Measurements from ENCODE around the gene DLG5.

Gene DLG5

GRCh38 chr10:77789016-77789415 lies 137.5 kb downstream of the DLG5 start:
- Histone ChIP-seq H3K27me3 (ENCODE audit: control insufficient read depth, insufficient read depth, low read length, poor library complexity, severe bottlenecking) (no peaks in the 10 kb centered on the region), H3K9me3 (ENCODE audit: control insufficient read depth, low read length) (no peaks in the 10 kb centered on the region), H3K4me3 (ENCODE audit: insufficient read depth, low read depth, low read length) (no peak overlapping the region), H3K4me1 (ENCODE audit: control insufficient read depth, insufficient read depth, low read length) (no peaks in the 10 kb centered on the region), H3K27ac (ENCODE audit: insufficient read depth, low read depth, low read length, poor library complexity, severe bottlenecking) (no peak overlapping the region), H3K36me3 (ENCODE audit: control insufficient read depth, insufficient read depth, low read length) (peaks cover 8% of the 10 kb centered on the region)
- 95 to 97% methylated on average over 5 of the region's 5 CpGs for WGBS, 2 experiments

DNA sequence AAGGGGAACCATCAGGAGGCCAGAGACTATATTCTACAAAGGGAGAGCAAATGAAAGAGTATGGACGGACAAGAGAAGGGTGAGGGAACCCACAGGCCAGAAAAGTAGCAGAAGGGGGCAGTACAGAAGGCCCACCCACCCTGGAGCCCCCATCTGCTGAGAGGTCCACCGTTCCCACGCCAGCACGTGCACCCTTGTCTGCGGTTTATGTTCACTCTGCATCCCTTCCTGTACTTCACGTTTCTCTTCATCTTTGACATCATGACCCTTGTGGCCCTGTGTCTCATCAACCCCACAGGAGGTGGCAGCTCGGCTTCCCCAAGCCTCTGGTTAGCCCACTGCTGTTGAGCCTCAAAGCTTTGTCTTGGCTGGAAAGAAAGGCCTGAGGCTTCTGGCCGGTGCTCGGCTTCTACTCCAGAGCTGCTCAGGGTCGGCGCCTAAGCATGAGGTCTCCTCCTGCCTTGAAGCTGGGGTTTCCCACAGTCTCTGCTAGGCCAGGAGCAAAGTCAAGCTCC lies 138.0 kb downstream of the DLG5 start:
- Histone ChIP-seq H3K27ac (ENCODE audit: insufficient read depth, low read depth, low read length, poor library complexity, severe bottlenecking) (no peak overlapping the region), H3K4me3 (ENCODE audit: insufficient read depth, low read depth, low read length) (no peak overlapping the region), H3K36me3 (ENCODE audit: control insufficient read depth, insufficient read depth, low read length) (peaks cover 8% of the 10 kb centered on the region), H3K9me3 (ENCODE audit: control insufficient read depth, low read length) (no peaks in the 10 kb centered on the region), H3K4me1 (ENCODE audit: control insufficient read depth, insufficient read depth, low read length) (no peaks in the 10 kb centered on the region), H3K27me3 (ENCODE audit: control insufficient read depth, insufficient read depth, low read length, poor library complexity, severe bottlenecking) (no peaks in the 10 kb centered on the region)
- WGBS, 2 experiments: 94 to 96% methylated on average over 11 of the region's 11 CpGs

DNA sequence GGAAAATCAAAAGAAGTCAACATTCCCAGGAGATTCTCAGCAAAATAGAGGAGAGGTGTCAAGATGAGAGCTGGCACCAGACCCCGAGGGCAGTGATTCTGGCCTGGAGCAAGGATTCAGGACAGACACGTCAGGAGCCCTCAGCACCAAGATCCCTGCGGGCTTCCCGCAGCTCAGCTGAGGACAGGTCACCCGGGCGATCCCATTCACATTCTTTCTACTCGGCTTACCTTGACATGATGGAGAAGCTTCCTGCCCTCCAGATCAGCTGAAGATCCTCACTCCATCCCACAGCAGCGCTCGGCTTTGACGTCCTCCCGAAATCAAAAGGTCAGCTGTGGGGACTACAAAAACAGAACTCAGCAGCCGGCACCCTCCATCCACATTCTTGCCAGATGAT lies 139.1 kb downstream of the DLG5 start:
- H3K36me3 ChIP-seq (ENCODE audit: control insufficient read depth, insufficient read depth, low read length): no peaks in the 10 kb centered on the region
- H3K4me1 ChIP-seq (ENCODE audit: control insufficient read depth, insufficient read depth, low read length): no peaks in the 10 kb centered on the region
- no peak overlapping the region for H3K27ac ChIP-seq (ENCODE audit: insufficient read depth, low read depth, low read length, poor library complexity, severe bottlenecking)
- no peak overlapping the region for H3K4me3 ChIP-seq (ENCODE audit: insufficient read depth, low read depth, low read length)
- H3K27me3 ChIP-seq (ENCODE audit: control insufficient read depth, insufficient read depth, low read length, poor library complexity, severe bottlenecking): no peaks in the 10 kb centered on the region
- H3K9me3 ChIP-seq (ENCODE audit: control insufficient read depth, low read length): no peaks in the 10 kb centered on the region
- 91% methylated on average over 12 of the region's 12 CpGs for WGBS, 2 experiments

DNA sequence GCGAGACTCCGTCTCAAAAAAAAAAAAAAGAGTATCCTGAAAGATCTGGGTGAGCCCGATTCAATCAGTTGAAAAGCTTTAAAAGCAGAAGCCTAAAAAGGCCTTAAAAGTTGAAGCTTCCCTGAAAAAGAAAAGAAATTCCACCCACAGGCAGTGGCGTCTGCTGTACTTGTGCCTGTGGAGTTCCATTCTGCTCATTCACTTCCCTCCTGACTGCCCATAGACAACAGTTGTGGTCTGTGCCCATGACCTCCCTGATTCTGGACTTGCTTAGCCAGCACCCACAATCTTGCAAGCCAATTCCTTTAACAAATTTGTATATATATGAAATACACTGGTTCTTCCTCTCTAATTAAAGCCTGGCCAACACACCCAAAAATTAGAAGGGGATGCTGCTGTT lies 141.7 kb downstream of the DLG5 start:
- Histone ChIP-seq H3K27ac (ENCODE audit: insufficient read depth, low read depth, low read length, poor library complexity, severe bottlenecking) (no peak overlapping the region), H3K4me1 (ENCODE audit: control insufficient read depth, insufficient read depth, low read length) (no peaks in the 10 kb centered on the region), H3K9me3 (ENCODE audit: control insufficient read depth, low read length) (no peaks in the 10 kb centered on the region), H3K4me3 (ENCODE audit: insufficient read depth, low read depth, low read length) (no peak overlapping the region), H3K27me3 (ENCODE audit: control insufficient read depth, insufficient read depth, low read length, poor library complexity, severe bottlenecking) (no peaks in the 10 kb centered on the region), H3K36me3 (ENCODE audit: control insufficient read depth, insufficient read depth, low read length) (no peaks in the 10 kb centered on the region)
- WGBS, 2 experiments: 87 to 93% methylated on average over 4 of the region's 4 CpGs

GRCh38 chr10:77782328-77783061 lies 144.1 kb downstream of the DLG5 start:
- Histone ChIP-seq H3K36me3 (ENCODE audit: control insufficient read depth, insufficient read depth, low read length) (no peaks in the 10 kb centered on the region), H3K27ac (ENCODE audit: insufficient read depth, low read depth, low read length, poor library complexity, severe bottlenecking) (no peak overlapping the region), H3K4me1 (ENCODE audit: control insufficient read depth, insufficient read depth, low read length) (no peaks in the 10 kb centered on the region), H3K27me3 (ENCODE audit: control insufficient read depth, insufficient read depth, low read length, poor library complexity, severe bottlenecking) (no peaks in the 10 kb centered on the region), H3K9me3 (ENCODE audit: control insufficient read depth, low read length) (no peaks in the 10 kb centered on the region), H3K4me3 (ENCODE audit: insufficient read depth, low read depth, low read length) (no peak overlapping the region)
- WGBS, 2 experiments: 91 to 95% methylated on average over 8 of the region's 8 CpGs

- Histone ChIP-seq H3K27me3 (ENCODE audit: control insufficient read depth, insufficient read depth, low read length, poor library complexity, severe bottlenecking) (no peaks in the 10 kb centered on the region), H3K36me3 (ENCODE audit: control insufficient read depth, insufficient read depth, low read length) (no peaks in the 10 kb centered on the region), H3K4me3 (ENCODE audit: insufficient read depth, low read depth, low read length) (no peak overlapping the region), H3K9me3 (ENCODE audit: control insufficient read depth, low read length) (no peaks in the 10 kb centered on the region), H3K4me1 (ENCODE audit: control insufficient read depth, insufficient read depth, low read length) (no peaks in the 10 kb centered on the region), H3K27ac (ENCODE audit: insufficient read depth, low read depth, low read length, poor library complexity, severe bottlenecking) (no peak overlapping the region)
- WGBS, 2 experiments: 90 to 92% methylated on average over 27 of the region's 27 CpGs
Observed at GRCh38 chr10:77781451-77782327, 144.9 kb downstream of the DLG5 start.

DNA sequence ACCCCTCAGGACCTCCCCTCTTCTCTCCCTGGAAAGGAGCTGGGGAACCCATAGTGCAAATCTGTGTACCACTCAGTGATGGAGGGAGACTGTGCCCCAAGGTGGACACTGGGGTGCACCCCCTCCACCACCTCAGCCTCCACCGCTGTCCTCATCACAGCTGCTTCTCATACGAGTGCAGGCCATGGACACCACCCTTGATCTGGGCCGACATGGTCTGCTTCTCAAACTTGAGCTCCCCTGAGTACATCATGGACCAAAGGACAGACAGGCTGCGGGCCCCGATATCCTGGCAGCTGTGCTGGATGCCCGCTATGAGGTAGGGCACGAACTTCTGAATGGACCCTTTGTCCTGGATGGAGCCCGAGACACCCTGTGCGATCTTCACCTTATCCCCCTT lies 146.4 kb downstream of the DLG5 start:
- no peaks in the 10 kb centered on the region for H3K9me3 ChIP-seq (ENCODE audit: control insufficient read depth, low read length)
- H3K27ac ChIP-seq (ENCODE audit: insufficient read depth, low read depth, low read length, poor library complexity, severe bottlenecking): no peak overlapping the region
- no peaks in the 10 kb centered on the region for H3K27me3 ChIP-seq (ENCODE audit: control insufficient read depth, insufficient read depth, low read length, poor library complexity, severe bottlenecking)
- H3K36me3 ChIP-seq (ENCODE audit: control insufficient read depth, insufficient read depth, low read length): no peaks in the 10 kb centered on the region
- no peaks in the 10 kb centered on the region for H3K4me1 ChIP-seq (ENCODE audit: control insufficient read depth, insufficient read depth, low read length)
- no peak overlapping the region for H3K4me3 ChIP-seq (ENCODE audit: insufficient read depth, low read depth, low read length)
- WGBS, 2 experiments: 95 to 97% methylated on average over 9 of the region's 9 CpGs

- H3K9me3 ChIP-seq (ENCODE audit: control insufficient read depth, low read length): no peaks in the 10 kb centered on the region
- H3K27ac ChIP-seq (ENCODE audit: insufficient read depth, low read depth, low read length, poor library complexity, severe bottlenecking): no peak overlapping the region
- no peaks in the 10 kb centered on the region for H3K36me3 ChIP-seq (ENCODE audit: control insufficient read depth, insufficient read depth, low read length)
- H3K27me3 ChIP-seq (ENCODE audit: control insufficient read depth, insufficient read depth, low read length, poor library complexity, severe bottlenecking): no peaks in the 10 kb centered on the region
- H3K4me1 ChIP-seq (ENCODE audit: control insufficient read depth, insufficient read depth, low read length): no peaks in the 10 kb centered on the region
- WGBS, 2 experiments: 73 to 74% methylated on average over 5 of the region's 5 CpGs
- no peak overlapping the region for H3K4me3 ChIP-seq (ENCODE audit: insufficient read depth, low read depth, low read length)
Observed at GRCh38 chr10:77776487-77776886, 150.1 kb downstream of the DLG5 start.

- WGBS, 2 experiments: 86 to 89% methylated on average over 1 of the region's 1 CpG
- no peaks in the 10 kb centered on the region for H3K27me3 ChIP-seq (ENCODE audit: control insufficient read depth, insufficient read depth, low read length, poor library complexity, severe bottlenecking)
- no peaks in the 10 kb centered on the region for H3K9me3 ChIP-seq (ENCODE audit: control insufficient read depth, low read length)
- H3K36me3 ChIP-seq (ENCODE audit: control insufficient read depth, insufficient read depth, low read length): no peaks in the 10 kb centered on the region
- no peaks in the 10 kb centered on the region for H3K4me1 ChIP-seq (ENCODE audit: control insufficient read depth, insufficient read depth, low read length)
- H3K27ac ChIP-seq (ENCODE audit: insufficient read depth, low read depth, low read length, poor library complexity, severe bottlenecking): no peak overlapping the region
- no peak overlapping the region for H3K4me3 ChIP-seq (ENCODE audit: insufficient read depth, low read depth, low read length)
Observed at GRCh38 chr10:77774940-77775391, 151.6 kb downstream of the DLG5 start.
